ENCODE results near the gene TYK2. TPM values are rescaled to one million over a fixed set of nuclear protein-coding genes. Genes with fewer than 3 reads are reported as not detected.

TYK2 gene
- total and polyA plus RNA-seq, 9 of the 15 experiments (the other 6 are each of a cell fraction or from before 2014, with no cell fraction given), result 15.0 to 182 (median 85.9) TPM

DNA sequence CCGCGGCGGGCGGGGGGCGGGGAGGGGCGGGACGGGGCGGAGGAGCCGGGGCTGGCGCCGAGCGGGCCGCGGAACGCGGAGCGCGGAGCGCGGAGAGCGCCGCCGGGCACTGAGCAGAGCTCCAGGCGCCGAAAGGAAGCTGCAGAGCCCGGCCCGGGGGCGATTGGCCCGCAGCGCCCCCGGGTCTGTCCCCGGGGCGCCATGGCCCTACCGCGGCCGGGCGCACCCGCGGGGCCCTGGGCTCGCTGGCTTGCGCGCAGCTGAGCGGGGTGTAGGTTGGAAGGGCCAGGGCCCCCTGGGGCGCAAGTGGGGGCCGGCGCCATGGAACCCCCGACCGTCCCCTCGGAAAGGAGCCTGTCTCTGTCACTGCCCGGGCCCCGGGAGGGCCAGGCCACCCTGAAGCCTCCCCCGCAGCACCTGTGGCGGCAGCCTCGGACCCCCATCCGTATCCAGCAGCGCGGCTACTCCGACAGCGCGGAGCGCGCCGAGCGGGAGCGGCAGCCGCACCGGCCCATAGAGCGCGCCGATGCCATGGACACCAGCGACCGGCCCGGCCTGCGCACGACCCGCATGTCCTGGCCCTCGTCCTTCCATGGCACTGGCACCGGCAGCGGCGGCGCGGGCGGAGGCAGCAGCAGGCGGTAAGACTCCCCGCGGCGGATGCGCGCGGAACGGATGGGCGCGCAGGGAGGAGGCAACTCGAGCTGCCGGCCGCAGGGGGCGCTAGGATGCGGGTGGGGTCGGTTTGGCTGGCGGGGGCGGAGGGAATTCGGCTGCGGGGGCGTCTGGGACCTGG, 40.3 kb upstream of the TYK2 start, which contains the start of gene PDE4A (continued):
- no peak for TF ChIP-seq ZNF589 (CRISPR knock-in tag; IDR thresholded peaks at IDR 0.05; ENCODE audit: low read depth)
- TF ChIP-seq ZNF586 (CRISPR knock-in tag; conservative IDR thresholded peaks at IDR 0.05), result no peak
- no peak for TF ChIP-seq TCF7L2 (IDR thresholded peaks at IDR 0.05; ENCODE audit: low read depth, low read length)
- TF ChIP-seq HNRNPK (IDR thresholded peaks at IDR 0.05; ENCODE audit: low read depth, low read length, poor library complexity, severe bottlenecking), result no peak
- TF ChIP-seq, protein P1, sequence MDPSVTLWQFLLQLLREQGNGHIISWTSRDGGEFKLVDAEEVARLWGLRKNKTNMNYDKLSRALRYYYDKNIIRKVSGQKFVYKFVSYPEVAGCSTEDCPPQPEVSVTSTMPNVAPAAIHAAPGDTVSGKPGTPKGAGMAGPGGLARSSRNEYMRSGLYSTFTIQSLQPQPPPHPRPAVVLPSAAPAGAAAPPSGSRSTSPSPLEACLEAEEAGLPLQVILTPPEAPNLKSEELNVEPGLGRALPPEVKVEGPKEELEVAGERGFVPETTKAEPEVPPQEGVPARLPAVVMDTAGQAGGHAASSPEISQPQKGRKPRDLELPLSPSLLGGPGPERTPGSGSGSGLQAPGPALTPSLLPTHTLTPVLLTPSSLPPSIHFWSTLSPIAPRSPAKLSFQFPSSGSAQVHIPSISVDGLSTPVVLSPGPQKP (CRISPR knock-in tag; IDR thresholded peaks at IDR 0.05), result no peak
- TF ChIP-seq FOXK2 (conservative IDR thresholded peaks at IDR 0.05 in 1 of 2, IDR thresholded peaks at IDR 0.05 in 1 of 2; ENCODE audit: low read depth in 2 of 2), result no peak
- no peak for TF ChIP-seq SIN3B (IDR thresholded peaks at IDR 0.05; ENCODE audit: low read depth)
- TF ChIP-seq HMGN3 (IDR thresholded peaks at IDR 0.05; ENCODE audit: borderline replicate concordance, extremely low read depth, insufficient read length, low read depth, low read length), result peak; percentile 85
- TF ChIP-seq C11orf30 (IDR thresholded peaks at IDR 0.05; ENCODE audit: low read depth), result no peak
- TF ChIP-seq EZH2 (IDR thresholded peaks at IDR 0.05; ENCODE audit: borderline replicate concordance, low read depth, low read length), result no peak
- TF ChIP-seq, protein P2, sequence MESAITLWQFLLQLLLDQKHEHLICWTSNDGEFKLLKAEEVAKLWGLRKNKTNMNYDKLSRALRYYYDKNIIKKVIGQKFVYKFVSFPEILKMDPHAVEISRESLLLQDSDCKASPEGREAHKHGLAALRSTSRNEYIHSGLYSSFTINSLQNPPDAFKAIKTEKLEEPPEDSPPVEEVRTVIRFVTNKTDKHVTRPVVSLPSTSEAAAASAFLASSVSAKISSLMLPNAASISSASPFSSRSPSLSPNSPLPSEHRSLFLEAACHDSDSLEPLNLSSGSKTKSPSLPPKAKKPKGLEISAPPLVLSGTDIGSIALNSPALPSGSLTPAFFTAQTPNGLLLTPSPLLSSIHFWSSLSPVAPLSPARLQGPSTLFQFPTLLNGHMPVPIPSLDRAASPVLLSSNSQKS (CRISPR knock-in tag; IDR thresholded peaks at IDR 0.05), result no peak
- peak; percentile 34; the same call in 1 of the 2 replicates for TF ChIP-seq POLR2A (conservative IDR thresholded peaks at IDR 0.05)
- TF ChIP-seq RBM22 (IDR thresholded peaks at IDR 0.05; ENCODE audit: low read depth, low read length, poor library complexity, severe bottlenecking), result peak; percentile 32
- no peak for TF ChIP-seq ILF3 (IDR thresholded peaks at IDR 0.05; ENCODE audit: borderline replicate concordance)
- no peak for TF ChIP-seq GTF2E2 (tag; IDR thresholded peaks at IDR 0.05)
- no peak for TF ChIP-seq ZFP91 (CRISPR knock-in tag; IDR thresholded peaks at IDR 0.05)

Measured in K562 (cell line).